Mucosa of stomach (tissue), 1 donor: ENCODE measurements around the gene NDRG3.
"Not testable (repeated sequence)": the region's sequence is repeated elsewhere in the genome, so short reads cannot be mapped to it uniquely, and the experiment has no call there.

Source experiments
- H3K27me3 ChIP-seq: one replicate; pipeline ENCODE4 v1.7.0; 2013; ENCODE audit warnings: mild to moderate bottlenecking, low read length; ENCODE audit not compliant: control insufficient read depth, insufficient read depth
- H3K36me3 ChIP-seq: one replicate; pipeline ENCODE4 v1.7.0; 2013; ENCODE audit warnings: low read length; ENCODE audit not compliant: control insufficient read depth, insufficient read depth
- H3K4me1 ChIP-seq: one replicate; pipeline ENCODE4 v1.7.0; 2013; ENCODE audit warnings: mild to moderate bottlenecking, low read length; ENCODE audit not compliant: control insufficient read depth, insufficient read depth
- H3K4me3 ChIP-seq: one replicate; pipeline ENCODE4 v1.7.0; 2013; ENCODE audit warnings: low read length
- H3K9ac ChIP-seq: one replicate; pipeline ENCODE4 v1.7.0; 2013; ENCODE audit warnings: mild to moderate bottlenecking, low read length, moderate library complexity
- H3K9me3 ChIP-seq: one replicate; pipeline ENCODE4 v1.7.0; 2013; ENCODE audit warnings: mild to moderate bottlenecking, low read length, moderate library complexity; ENCODE audit not compliant: control insufficient read depth
- donor health status: Pancreatic carcinoma.

Gene NDRG3

GRCh38 chr20:36720510-36720909 lies 25.4 kb downstream of the NDRG3 start:
- no peak overlapping the region for H3K9ac ChIP-seq
- H3K4me3 ChIP-seq, result no peak overlapping the region
- H3K27me3 ChIP-seq, result no peaks in the 10 kb centered on the region
- H3K9me3 ChIP-seq, result no peaks in the 10 kb centered on the region
- no peaks in the 10 kb centered on the region for H3K36me3 ChIP-seq
- no peaks in the 10 kb centered on the region for H3K4me1 ChIP-seq

- H3K36me3 ChIP-seq, result no peaks in the 10 kb centered on the region
- no peaks in the 10 kb centered on the region for H3K27me3 ChIP-seq
- H3K4me1 ChIP-seq, result no peaks in the 10 kb centered on the region
- no peak overlapping the region for H3K4me3 ChIP-seq
- no peak overlapping the region for H3K9ac ChIP-seq
- no peaks in the 10 kb centered on the region for H3K9me3 ChIP-seq
These were observed 28.2 kb downstream of the NDRG3 start for GRCh38 chr20:36717657-36718056.

DNA sequence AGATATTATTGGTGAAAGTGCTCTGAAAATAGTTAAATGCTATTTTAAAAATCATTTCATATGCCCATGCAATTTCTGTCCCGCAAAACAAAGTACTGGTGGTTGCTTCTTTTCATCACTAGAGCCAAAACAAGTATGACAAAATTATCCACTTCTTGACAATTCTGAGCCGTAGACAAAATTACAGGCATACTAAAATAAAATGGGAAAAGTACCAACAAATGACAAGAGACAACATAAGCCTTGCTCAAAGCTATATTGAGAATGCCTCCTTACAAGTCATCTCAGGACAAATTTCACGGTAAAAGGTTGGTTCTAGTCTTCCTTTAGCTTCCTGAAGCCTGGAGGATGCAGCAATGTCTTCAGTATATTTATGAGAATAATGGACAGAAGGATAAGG lies 28.9 kb downstream of the NDRG3 start:
- Histone ChIP-seq H3K4me3 (no peak overlapping the region), H3K27me3 (no peaks in the 10 kb centered on the region), H3K36me3 (no peaks in the 10 kb centered on the region), H3K4me1 (no peaks in the 10 kb centered on the region), H3K9ac (no peak overlapping the region), H3K9me3 (no peaks in the 10 kb centered on the region)

DNA sequence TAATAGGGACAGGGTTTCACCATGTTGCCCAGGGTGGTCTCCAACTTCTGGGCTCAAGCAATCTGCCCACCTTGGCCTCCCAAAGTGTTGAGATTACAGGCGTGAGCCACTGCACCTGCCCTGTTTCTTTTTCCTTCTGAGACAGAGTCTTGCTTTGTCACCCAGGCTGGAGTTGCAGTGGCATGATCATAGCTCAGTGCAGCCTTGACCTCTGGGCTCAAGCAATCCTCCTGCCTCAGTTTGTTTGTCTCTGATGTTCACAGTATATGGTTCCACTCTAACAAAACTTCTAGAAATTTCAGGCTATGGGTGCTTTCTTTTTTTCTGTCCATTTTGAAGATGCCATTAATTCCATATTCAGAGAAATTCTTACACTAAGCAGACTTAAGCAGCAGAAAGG lies 33.1 kb downstream of the NDRG3 start:
- H3K27me3 ChIP-seq, result no peaks in the 10 kb centered on the region
- no peak overlapping the region for H3K9ac ChIP-seq
- H3K9me3 ChIP-seq, result no peaks in the 10 kb centered on the region
- no peaks in the 10 kb centered on the region for H3K36me3 ChIP-seq
- no peaks in the 10 kb centered on the region for H3K4me1 ChIP-seq
- no peak overlapping the region for H3K4me3 ChIP-seq

- H3K4me3 ChIP-seq, result no peak overlapping the region
- H3K27me3 ChIP-seq, result no peaks in the 10 kb centered on the region
- H3K36me3 ChIP-seq, result no peaks in the 10 kb centered on the region
- no peaks in the 10 kb centered on the region for H3K9me3 ChIP-seq
- no peak overlapping the region for H3K9ac ChIP-seq
- H3K4me1 ChIP-seq, result no peaks in the 10 kb centered on the region
These were observed 36.8 kb downstream of the NDRG3 start for GRCh38 chr20:36709126-36709525.

- H3K9me3 ChIP-seq, result no peaks in the 10 kb centered on the region
- H3K4me1 ChIP-seq, result no peaks in the 10 kb centered on the region
- H3K4me3 ChIP-seq, result no peak overlapping the region
- H3K27me3 ChIP-seq, result no peaks in the 10 kb centered on the region
- no peak overlapping the region for H3K9ac ChIP-seq
- H3K36me3 ChIP-seq, result no peaks in the 10 kb centered on the region
These were observed 42.4 kb downstream of the NDRG3 start for GRCh38 chr20:36703530-36703929.

DNA sequence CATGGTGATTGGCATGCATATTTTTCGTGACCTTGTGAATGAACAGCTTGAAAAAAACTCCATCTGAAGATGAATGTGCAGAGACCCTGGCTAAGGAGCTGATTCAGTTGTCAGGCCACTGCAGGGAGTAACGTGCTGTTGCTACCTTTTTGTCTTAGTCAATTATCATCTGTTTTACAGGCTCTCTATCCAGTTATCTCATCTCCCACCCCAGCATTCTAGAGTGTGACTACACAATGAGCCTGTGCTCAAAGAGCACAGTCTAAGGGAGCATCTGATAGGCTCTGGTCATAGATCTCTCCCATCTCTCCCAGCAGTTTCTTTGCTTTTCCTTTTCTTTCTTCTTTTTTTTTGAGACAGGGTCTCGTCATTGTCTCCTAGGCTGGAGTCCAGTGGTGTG lies 45.5 kb downstream of the NDRG3 start:
- H3K9me3 ChIP-seq, result no peaks in the 10 kb centered on the region
- H3K4me1 ChIP-seq, result no peaks in the 10 kb centered on the region
- H3K4me3 ChIP-seq, result no peak overlapping the region
- H3K27me3 ChIP-seq, result no peaks in the 10 kb centered on the region
- no peaks in the 10 kb centered on the region for H3K36me3 ChIP-seq
- H3K9ac ChIP-seq, result no peak overlapping the region

DNA sequence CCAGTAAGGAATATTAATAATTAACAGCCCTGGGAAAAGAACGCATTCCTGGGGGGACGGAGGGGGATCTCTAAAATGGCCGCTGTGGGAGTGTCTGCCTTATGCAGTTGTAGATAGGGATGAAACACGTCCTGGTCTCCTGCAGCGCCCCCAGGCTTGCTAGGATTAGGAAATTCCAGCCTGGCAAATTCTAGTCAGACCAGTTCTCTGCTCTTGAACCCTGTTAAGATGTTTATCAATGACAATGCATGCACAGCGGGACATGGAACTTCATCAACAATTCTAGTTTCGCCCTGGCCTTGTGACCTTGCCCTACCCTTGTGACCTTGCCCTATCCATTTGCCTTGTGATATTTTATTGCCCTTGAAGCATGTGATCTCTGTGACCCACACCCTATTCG lies 50.4 kb downstream of the NDRG3 start:
- H3K36me3 ChIP-seq, H3K27me3 ChIP-seq, H3K4me3 ChIP-seq, H3K4me1 ChIP-seq, H3K9me3 ChIP-seq, H3K9ac ChIP-seq: not testable (repeated sequence)

- Histone ChIP-seq H3K9me3 (no peaks in the 10 kb centered on the region), H3K4me3 (no peak overlapping the region), H3K36me3 (no peaks in the 10 kb centered on the region), H3K4me1 (no peaks in the 10 kb centered on the region), H3K9ac (no peak overlapping the region), H3K27me3 (no peaks in the 10 kb centered on the region)
These were observed 57.3 kb downstream of the NDRG3 start for GRCh38 chr20:36688630-36689029.

DNA sequence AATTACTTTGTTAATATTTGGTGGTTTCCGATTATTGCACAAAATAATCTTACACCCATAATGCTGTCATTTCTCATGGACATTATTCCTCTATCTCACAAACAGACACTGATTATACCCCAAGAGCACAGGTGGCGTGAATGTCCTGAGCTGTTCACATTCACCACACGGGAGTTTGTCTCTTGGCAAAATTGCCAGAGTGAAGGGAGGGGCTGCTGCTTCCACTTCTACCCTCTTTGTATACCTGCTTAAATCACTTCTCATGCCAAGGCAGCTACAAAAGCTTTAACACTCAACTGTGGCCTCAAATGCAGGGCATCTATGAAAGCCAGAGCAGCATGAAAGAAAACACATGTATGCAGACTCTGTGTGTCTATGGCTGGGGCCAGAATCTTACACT lies 58.0 kb downstream of the NDRG3 start:
- Histone ChIP-seq H3K36me3 (no peaks in the 10 kb centered on the region), H3K4me3 (no peak overlapping the region), H3K9ac (no peak overlapping the region), H3K27me3 (no peaks in the 10 kb centered on the region), H3K9me3 (no peaks in the 10 kb centered on the region), H3K4me1 (no peaks in the 10 kb centered on the region)

- Histone ChIP-seq H3K27me3 (no peaks in the 10 kb centered on the region), H3K9ac (no peak overlapping the region), H3K9me3 (no peaks in the 10 kb centered on the region), H3K4me3 (no peak overlapping the region), H3K4me1 (no peaks in the 10 kb centered on the region), H3K36me3 (no peaks in the 10 kb centered on the region)
These were observed 58.9 kb downstream of the NDRG3 start for GRCh38 chr20:36686944-36687343.

DNA sequence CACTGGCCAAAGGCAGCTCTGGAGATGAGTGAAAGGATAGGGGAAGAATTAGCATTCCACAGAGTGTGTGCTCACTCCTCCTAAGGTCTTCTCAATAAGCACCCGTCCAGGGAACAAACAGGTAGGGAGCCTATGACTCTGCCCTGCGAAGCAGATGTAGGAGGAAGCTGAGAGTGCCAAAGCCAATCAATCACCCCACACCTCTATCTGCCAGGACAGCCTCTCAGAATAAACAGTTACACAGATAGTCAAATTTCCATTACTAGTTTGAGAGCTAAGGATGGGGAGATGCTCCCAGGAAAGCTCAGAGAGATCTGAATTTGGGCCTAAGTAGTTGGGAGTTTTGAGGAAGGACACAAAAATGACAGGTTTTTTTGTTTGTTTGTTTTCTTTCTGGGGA lies 59.4 kb downstream of the NDRG3 start:
- Histone ChIP-seq H3K4me1 (no peaks in the 10 kb centered on the region), H3K36me3 (no peaks in the 10 kb centered on the region), H3K27me3 (no peaks in the 10 kb centered on the region), H3K4me3 (no peak overlapping the region), H3K9ac (no peak overlapping the region), H3K9me3 (no peaks in the 10 kb centered on the region)

DNA sequence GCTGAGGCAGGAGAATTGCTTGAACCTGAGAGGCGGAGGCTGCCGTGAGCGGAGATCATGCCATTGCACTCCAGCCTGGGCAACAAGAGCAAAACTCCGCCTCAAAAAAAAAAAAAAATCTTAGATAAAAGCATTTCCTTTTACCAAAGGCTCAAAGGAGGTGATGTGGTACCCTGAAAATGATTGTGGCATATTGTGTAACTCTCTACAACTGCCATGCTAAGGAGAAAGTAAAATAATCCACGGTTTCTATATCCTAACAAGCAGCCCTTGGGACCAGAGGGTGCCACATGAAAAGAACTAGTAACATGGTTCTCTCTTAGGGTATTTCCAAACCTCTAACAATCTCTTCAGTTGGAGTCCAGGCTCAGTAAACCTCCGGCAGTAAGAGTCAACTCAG lies 61.1 kb downstream of the NDRG3 start:
- H3K9ac ChIP-seq, result no peak overlapping the region
- H3K4me3 ChIP-seq, result no peak overlapping the region
- H3K36me3 ChIP-seq, result no peaks in the 10 kb centered on the region
- no peaks in the 10 kb centered on the region for H3K9me3 ChIP-seq
- H3K4me1 ChIP-seq, result no peaks in the 10 kb centered on the region
- H3K27me3 ChIP-seq, result no peaks in the 10 kb centered on the region
